A673 (cell line): ENCODE measurements around the gene SHE. TPM values are rescaled to one million over a fixed set of nuclear protein-coding genes. Genes with fewer than 3 reads are reported as not detected.

Experiments
- BruUV-seq: library from RNA; stranded (reverse); fragments of 400-500 nt; replicated peaks from 2 replicates; lab custom pipeline; 2021; lab: Mats Ljungman, UMichigan
- CTCF ChIA-PET: fragments of 300-600 bp; sonication (Branson Sonifier 250); formaldehyde crosslinking; loops from one replicate; lab custom pipeline; 2022; ENCODE audit warnings: antibody characterized with exemption; lab: Charles Lee
- POLR2A ChIA-PET: fragments of 300-600 bp; sonication (Branson Sonifier 250); formaldehyde crosslinking; loops from one replicate; lab custom pipeline; 2022; ENCODE audit warnings: antibody characterized with exemption; ENCODE audit not compliant: low non-redundant PET; lab: Charles Lee
- DNase-seq: peaks from one replicate; pipeline ENCODE4 v3.0.0-alpha.2; 2015; ENCODE audit warnings: low spot score
- H3K27ac ChIP-seq: fragments of 200-600 bp; sonication (generic); 2 replicates; pipeline ENCODE4 v1.5.1; 2016; ENCODE audit warnings: mixed run types, low read depth, mild to moderate bottlenecking, mixed read lengths, antibody characterized with exemption, low read length; ENCODE audit not compliant: poor library complexity, severe bottlenecking
- H3K27me3 ChIP-seq: fragments of 200-600 bp; sonication (generic); replicated peaks from 2 replicates; pipeline ENCODE4 v1.6.1; 2017; ENCODE audit warnings: mixed run types, low read depth, mild to moderate bottlenecking, mixed read lengths, antibody characterized with exemption, low read length; ENCODE audit not compliant: insufficient read depth, poor library complexity
- H3K36me3 ChIP-seq: fragments of 200-600 bp; sonication (generic); 2 replicates; pipeline ENCODE4 v1.6.1; 2016; ENCODE audit warnings: mixed run types, mild to moderate bottlenecking, mixed read lengths, antibody characterized with exemption, low read length; ENCODE audit not compliant: insufficient read depth, poor library complexity, severe bottlenecking
- H3K4me1 ChIP-seq: fragments of 200-600 bp; sonication (generic); 2 replicates; pipeline ENCODE4 v1.6.1; 2017; ENCODE audit warnings: mixed run types, mild to moderate bottlenecking, mixed read lengths, antibody characterized with exemption, low read length; ENCODE audit not compliant: insufficient read depth, poor library complexity, severe bottlenecking
- H3K4me3 ChIP-seq: fragments of 200-600 bp; sonication (generic); 2 replicates; pipeline ENCODE4 v1.5.1; 2016; ENCODE audit warnings: low read depth, mixed run types, mild to moderate bottlenecking, mixed read lengths, low read length; ENCODE audit not compliant: poor library complexity, severe bottlenecking
- H3K9me3 ChIP-seq: fragments of 200-600 bp; sonication (generic); 2 replicates; pipeline ENCODE4 v1.6.1; 2016; ENCODE audit warnings: mixed run types, low read depth, mild to moderate bottlenecking, mixed read lengths, antibody characterized with exemption, low read length; ENCODE audit not compliant: poor library complexity, severe bottlenecking
- EZH2 ChIP-seq: fragments of 200-600 bp; sonication (generic); IDR thresholded peaks from 2 replicates; pipeline ENCODE4 v1.6.1; 2017; ENCODE audit warnings: borderline replicate concordance, low read depth, mild to moderate bottlenecking, mixed read lengths, antibody characterized with exemption, low read length; ENCODE audit not compliant: poor library complexity, severe bottlenecking
- intact Hi-C: fragments of 100-400 bp; cut with micrococcal nuclease; formaldehyde crosslinking; loops from one replicate; pipeline ENCODE4 v1.10.0; 2022; ENCODE audit not compliant: unreplicated experiment
- total RNA-seq: library from RNA; stranded (reverse); gene quantifications from 2 replicates; pipeline ENCODE4 v1.2.3, GENCODE V29; 2021
- TF ChIP-seq, protein P1 (sequence below): fragments of 300-800, 200-600 bp; sonication (generic); conservative IDR thresholded peaks from 2 replicates; pipeline ENCODE4 v1.5.1; 2017; ENCODE audit warnings: low read depth, mild to moderate bottlenecking, antibody characterized with exemption, low read length, moderate library complexity, mixed read lengths

Gene SHE
- total RNA-seq, 1 experiment from 2014 or later, result 0.04 TPM

GRCh38 chr1:154441241-154441888, 60.8 kb downstream of the SHE start:
- intact Hi-C loops, result no loop called here
- ChIA-PET POLR2A (no interaction called here), CTCF (no interaction called here)
- TF ChIP-seq, protein P1, sequence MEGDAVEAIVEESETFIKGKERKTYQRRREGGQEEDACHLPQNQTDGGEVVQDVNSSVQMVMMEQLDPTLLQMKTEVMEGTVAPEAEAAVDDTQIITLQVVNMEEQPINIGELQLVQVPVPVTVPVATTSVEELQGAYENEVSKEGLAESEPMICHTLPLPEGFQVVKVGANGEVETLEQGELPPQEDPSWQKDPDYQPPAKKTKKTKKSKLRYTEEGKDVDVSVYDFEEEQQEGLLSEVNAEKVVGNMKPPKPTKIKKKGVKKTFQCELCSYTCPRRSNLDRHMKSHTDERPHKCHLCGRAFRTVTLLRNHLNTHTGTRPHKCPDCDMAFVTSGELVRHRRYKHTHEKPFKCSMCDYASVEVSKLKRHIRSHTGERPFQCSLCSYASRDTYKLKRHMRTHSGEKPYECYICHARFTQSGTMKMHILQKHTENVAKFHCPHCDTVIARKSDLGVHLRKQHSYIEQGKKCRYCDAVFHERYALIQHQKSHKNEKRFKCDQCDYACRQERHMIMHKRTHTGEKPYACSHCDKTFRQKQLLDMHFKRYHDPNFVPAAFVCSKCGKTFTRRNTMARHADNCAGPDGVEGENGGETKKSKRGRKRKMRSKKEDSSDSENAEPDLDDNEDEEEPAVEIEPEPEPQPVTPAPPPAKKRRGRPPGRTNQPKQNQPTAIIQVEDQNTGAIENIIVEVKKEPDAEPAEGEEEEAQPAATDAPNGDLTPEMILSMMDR, result no peak
- no peak for TF ChIP-seq EZH2
- H3K9me3 ChIP-seq, result no peaks in the 10 kb centered on the region
- H3K27me3 ChIP-seq, result no peaks in the 10 kb centered on the region
- no peaks in the 10 kb centered on the region for H3K4me1 ChIP-seq
- no peaks in the 10 kb centered on the region for H3K36me3 ChIP-seq
- H3K27ac ChIP-seq, result no peak overlapping the region
- H3K4me3 ChIP-seq, result no peak overlapping the region
- no peak for DNase-seq
- no TSS peak for BruUV-seq

GRCh38 chr1:154440036-154440804, 62.0 kb downstream of the SHE start:
- TF ChIP-seq, protein P1, result no peak
- no peak for TF ChIP-seq EZH2
- Histone ChIP-seq H3K4me3 (no peak overlapping the region), H3K27me3 (no peaks in the 10 kb centered on the region), H3K27ac (no peak overlapping the region), H3K9me3 (no peaks in the 10 kb centered on the region), H3K4me1 (no peaks in the 10 kb centered on the region), H3K36me3 (no peaks in the 10 kb centered on the region)
- no TSS peak for BruUV-seq
- CTCF ChIA-PET, result no interaction called here
- DNase-seq, result no peak
- intact Hi-C loops, result no loop called here
- POLR2A ChIA-PET, result no interaction called here

DNA sequence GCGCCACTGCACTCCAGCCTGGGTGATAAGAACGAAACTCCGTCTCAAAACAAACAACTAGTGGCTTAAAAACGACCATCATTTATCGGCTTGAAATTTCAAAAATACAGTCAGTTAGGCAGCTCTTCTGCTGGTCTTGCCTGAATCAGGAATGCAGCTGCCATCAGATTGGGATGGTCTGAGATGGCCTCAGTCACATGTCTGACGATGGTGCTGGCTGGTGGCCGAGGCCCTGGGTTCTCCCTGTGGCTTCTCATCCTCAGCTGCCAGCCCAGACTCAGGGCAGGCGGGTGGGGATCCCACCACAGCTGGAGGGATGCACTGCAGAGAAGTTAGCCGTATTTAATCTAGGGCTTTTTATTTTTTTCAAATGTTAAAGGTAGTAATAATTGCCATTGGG, 65.8 kb downstream of the SHE start:
- no peak overlapping the region for H3K27ac ChIP-seq
- no peaks in the 10 kb centered on the region for H3K36me3 ChIP-seq
- no peaks in the 10 kb centered on the region for H3K4me1 ChIP-seq
- no peaks in the 10 kb centered on the region for H3K9me3 ChIP-seq
- BruUV-seq, result no TSS peak
- no peak for TF ChIP-seq EZH2
- TF ChIP-seq, protein P1, result no peak
- no peaks in the 10 kb centered on the region for H3K27me3 ChIP-seq
- DNase-seq, result no peak
- H3K4me3 ChIP-seq, result no peak overlapping the region
- ChIA-PET CTCF (no interaction called here), POLR2A (interaction anchor here (0.6 kb wide), 1 partner anchor 412 kb away, joined by 3 read pairs; no protein-coding TSS in a partner anchor)
- intact Hi-C loops, result no loop called here
